Measurements from ENCODE around the gene THPO.

DNA sequence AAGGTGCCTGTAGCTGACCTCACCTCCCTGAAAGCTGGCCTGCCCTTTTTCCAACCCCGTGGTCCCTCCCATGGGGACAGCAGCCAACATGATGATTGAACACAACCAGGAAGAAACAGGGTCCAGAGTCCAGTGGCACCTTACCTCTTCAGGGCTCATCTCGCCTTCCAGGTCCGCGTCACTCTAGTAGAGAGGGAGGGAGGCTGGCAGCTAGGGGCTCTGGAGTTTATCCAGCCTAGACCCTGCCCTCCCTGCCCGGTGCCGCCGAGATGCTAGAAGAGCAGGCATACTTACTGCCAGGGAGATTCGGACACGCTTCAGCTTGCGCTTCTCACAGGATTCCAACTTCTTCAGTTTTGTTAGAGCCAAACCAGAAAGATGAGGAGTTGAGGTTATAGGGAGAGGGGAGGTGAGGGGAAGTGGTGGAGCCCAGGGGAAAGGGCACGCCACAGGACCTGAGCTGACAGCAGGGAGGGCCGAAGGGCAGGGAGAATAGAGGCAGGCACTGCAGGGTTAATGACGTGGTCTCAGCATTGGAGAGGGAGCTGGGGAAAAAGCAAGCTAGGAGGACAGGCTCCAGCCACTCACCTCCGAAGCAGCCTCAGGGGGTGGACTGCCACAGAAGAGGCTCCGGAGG lies 25.7 kb downstream of the THPO start:
- TF ChIP-seq, protein P1, sequence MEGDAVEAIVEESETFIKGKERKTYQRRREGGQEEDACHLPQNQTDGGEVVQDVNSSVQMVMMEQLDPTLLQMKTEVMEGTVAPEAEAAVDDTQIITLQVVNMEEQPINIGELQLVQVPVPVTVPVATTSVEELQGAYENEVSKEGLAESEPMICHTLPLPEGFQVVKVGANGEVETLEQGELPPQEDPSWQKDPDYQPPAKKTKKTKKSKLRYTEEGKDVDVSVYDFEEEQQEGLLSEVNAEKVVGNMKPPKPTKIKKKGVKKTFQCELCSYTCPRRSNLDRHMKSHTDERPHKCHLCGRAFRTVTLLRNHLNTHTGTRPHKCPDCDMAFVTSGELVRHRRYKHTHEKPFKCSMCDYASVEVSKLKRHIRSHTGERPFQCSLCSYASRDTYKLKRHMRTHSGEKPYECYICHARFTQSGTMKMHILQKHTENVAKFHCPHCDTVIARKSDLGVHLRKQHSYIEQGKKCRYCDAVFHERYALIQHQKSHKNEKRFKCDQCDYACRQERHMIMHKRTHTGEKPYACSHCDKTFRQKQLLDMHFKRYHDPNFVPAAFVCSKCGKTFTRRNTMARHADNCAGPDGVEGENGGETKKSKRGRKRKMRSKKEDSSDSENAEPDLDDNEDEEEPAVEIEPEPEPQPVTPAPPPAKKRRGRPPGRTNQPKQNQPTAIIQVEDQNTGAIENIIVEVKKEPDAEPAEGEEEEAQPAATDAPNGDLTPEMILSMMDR (IDR thresholded peaks at IDR 0.05), result no peak
- TF ChIP-seq EZH2phosphoT487 (IDR thresholded peaks at IDR 0.05), result no peak
- no peak for TF ChIP-seq EZH2 (IDR thresholded peaks at IDR 0.05)

Data from neural progenitor cell (in vitro differentiated cells).